Loucy (cell line): ENCODE data around the gene AKT1.

ENCODE experiments used
- H2AFZ ChIP-seq: fragments of 200-600 bp; sonication (generic); 2 replicates; pipeline ENCODE4 v1.6.0; 2016; ENCODE audit warnings: antibody characterized with exemption, mild to moderate bottlenecking, low read length, moderate library complexity
- H3F3A ChIP-seq: fragments of 200-600 bp; 2 replicates; pipeline ENCODE4 v1.6.0; 2016; ENCODE audit warnings: antibody characterized with exemption, low read depth, mild to moderate bottlenecking
- H3K27me3 ChIP-seq: fragments of 200-600 bp; sonication (generic); 2 replicates; pipeline ENCODE4 v1.6.1; 2014; ENCODE audit warnings: low read length, mild to moderate bottlenecking; ENCODE audit not compliant: insufficient read depth, poor library complexity, severe bottlenecking
- H3K36me3 ChIP-seq: fragments of 200-600 bp; sonication (generic); 2 replicates; pipeline ENCODE4 v1.6.1; 2016; ENCODE audit warnings: low read length; ENCODE audit not compliant: insufficient read depth
- H3K4me1 ChIP-seq: fragments of 200-600 bp; sonication (generic); 2 replicates; pipeline ENCODE4 v1.5.1; 2014; ENCODE audit warnings: low read length, mild to moderate bottlenecking; ENCODE audit not compliant: insufficient read depth, poor library complexity, severe bottlenecking
- H3K4me2 ChIP-seq: fragments of 200-600 bp; sonication (generic); 2 replicates; pipeline ENCODE4 v1.6.0; 2014; ENCODE audit warnings: antibody characterized with exemption, low read length, low read depth, mild to moderate bottlenecking; ENCODE audit not compliant: poor library complexity, severe bottlenecking
- H3K4me3 ChIP-seq: fragments of 200-600 bp; sonication (generic); 2 replicates; pipeline ENCODE4 v1.5.1; 2014; ENCODE audit warnings: low read length, mild to moderate bottlenecking, mixed read lengths; ENCODE audit not compliant: poor library complexity, severe bottlenecking
- H3K79me2 ChIP-seq: fragments of 200-600 bp; sonication (generic); 2 replicates; pipeline ENCODE4 v1.6.1; 2014; ENCODE audit warnings: low read length; ENCODE audit not compliant: insufficient read depth
- H3K9ac ChIP-seq: fragments of 200-600 bp; sonication (generic); 2 replicates; pipeline ENCODE4 v1.6.0; 2014; ENCODE audit warnings: mild to moderate bottlenecking, low read depth, low read length, moderate library complexity; ENCODE audit not compliant: poor library complexity, severe bottlenecking
- H3K9me2 ChIP-seq: fragments of 200-600 bp; sonication (generic); replicated peaks from 2 replicates; pipeline ENCODE4 v1.6.1; 2016; ENCODE audit warnings: low read depth, low read length, mixed read lengths
- H3K9me3 ChIP-seq: fragments of 200-600 bp; sonication (generic); 2 replicates; pipeline ENCODE4 v1.6.1; 2014; ENCODE audit warnings: mild to moderate bottlenecking, antibody characterized with exemption, low read length, low read depth; ENCODE audit not compliant: insufficient read depth
- H4K20me1 ChIP-seq: fragments of 200-600 bp; sonication (generic); 2 replicates; pipeline ENCODE4 v1.6.0; 2014; ENCODE audit warnings: antibody characterized with exemption, low read length, mild to moderate bottlenecking; ENCODE audit not compliant: insufficient read depth, poor library complexity, severe bottlenecking
- CTCF ChIP-seq: fragments of 200-600 bp; sonication (generic); conservative IDR thresholded peaks from 2 replicates; pipeline ENCODE4 v1.5.1; 2014; ENCODE audit warnings: mild to moderate bottlenecking, antibody characterized with exemption, low read length
- EZH2phosphoT487 ChIP-seq: fragments of 200-600 bp; IDR thresholded peaks from 2 replicates; pipeline ENCODE4 v1.6.1; 2018; ENCODE audit warnings: antibody characterized with exemption, mild to moderate bottlenecking, moderate library complexity, borderline replicate concordance

The AKT1 gene

GRCh38 chr14:104805326-104805678 lies 9.8 kb upstream of the AKT1 start:
- Histone ChIP-seq H3K4me2 (peak overlapping the region; percentile 7), H3K79me2 (peaks cover 8% of the 10 kb centered on the region)
- TF ChIP-seq EZH2phosphoT487 (no peak), CTCF (no peak)

DNA sequence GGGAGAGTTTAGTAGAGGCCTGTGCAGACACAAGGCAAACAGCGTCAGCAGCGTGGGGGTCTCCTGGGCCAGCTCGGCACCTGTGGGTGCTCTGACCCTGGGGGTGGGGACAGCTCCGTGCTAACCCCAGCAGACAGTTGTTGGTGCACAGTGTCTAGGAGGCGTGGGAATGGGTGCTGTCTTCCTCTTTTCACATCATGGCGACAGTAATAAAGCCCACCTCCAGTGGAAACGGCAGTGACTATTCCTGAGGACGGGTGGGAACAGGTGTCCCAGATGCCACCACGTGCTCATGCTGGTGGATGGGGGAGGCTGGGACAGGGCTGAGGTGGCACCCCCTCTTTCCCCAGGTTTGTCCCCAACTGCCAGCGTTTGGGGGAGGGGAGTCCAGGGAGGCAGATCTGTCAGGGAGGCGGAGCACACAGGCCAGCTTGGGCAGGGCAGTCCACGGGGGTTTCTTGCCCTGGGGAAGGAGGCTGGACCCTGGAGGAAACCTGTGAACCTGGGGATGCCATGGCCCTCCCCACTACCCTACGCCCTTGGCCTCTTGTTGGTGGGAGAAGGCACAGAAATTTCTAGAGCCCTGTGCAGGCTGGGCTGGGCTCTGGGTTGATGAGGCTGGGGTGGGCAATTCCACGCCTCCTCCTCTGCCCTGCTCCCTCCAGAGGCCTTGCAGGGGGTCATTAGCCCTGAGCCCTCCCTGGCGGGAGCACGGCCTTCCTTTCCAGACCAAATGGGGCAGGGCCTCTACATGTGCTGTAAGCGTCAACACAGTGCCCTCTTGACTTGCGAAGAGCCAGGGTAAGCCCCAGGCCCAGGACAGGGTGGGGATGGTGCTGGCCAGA lies 9.2 kb upstream of the AKT1 start:
- Histone ChIP-seq H3K27me3 (no peaks in the 10 kb centered on the region), H3K36me3 (no peaks in the 10 kb centered on the region), H3K4me3 (no peak overlapping the region), H3K9me2 (no peaks in the 10 kb centered on the region), H3K4me1 (peaks cover 14% of the 10 kb centered on the region), H3K9ac (peak overlapping the region; percentile 18), H3K4me2 (peak overlapping the region; percentile 7), H3F3A (peaks cover 4% of the 10 kb centered on the region; the same call in 1 of the 2 replicates), H2AFZ (no peak overlapping the region), H4K20me1 (peaks cover 5% of the 10 kb centered on the region), H3K9me3 (no peaks in the 10 kb centered on the region), H3K79me2 (peaks cover 8% of the 10 kb centered on the region)
- no peak for TF ChIP-seq EZH2phosphoT487

More at GRCh38 chr14:104805326-104805678, 9.8 kb upstream of the AKT1 start:
- no peak overlapping the region for H3K4me3 ChIP-seq
- H3K9me3 ChIP-seq: no peaks in the 10 kb centered on the region
- no peaks in the 10 kb centered on the region for H3K36me3 ChIP-seq
- H3K4me1 ChIP-seq: peaks cover 9% of the 10 kb centered on the region
- no peak overlapping the region for H2AFZ ChIP-seq
- H3F3A ChIP-seq: no peaks in the 10 kb centered on the region
- no peaks in the 10 kb centered on the region for H3K9me2 ChIP-seq
- no peaks in the 10 kb centered on the region for H3K27me3 ChIP-seq
- H3K9ac ChIP-seq: peak overlapping the region; percentile 18
- H4K20me1 ChIP-seq: peaks cover 5% of the 10 kb centered on the region

GRCh38 chr14:104803912-104804410 lies 8.4 kb upstream of the AKT1 start:
- Histone ChIP-seq H3K27me3 (no peaks in the 10 kb centered on the region), H3K79me2 (peaks cover 8% of the 10 kb centered on the region), H3K9me2 (no peaks in the 10 kb centered on the region), H3K9me3 (no peaks in the 10 kb centered on the region), H2AFZ (no peak overlapping the region), H3K4me3 (no peak overlapping the region), H3K9ac (no peak overlapping the region), H3K4me1 (peaks cover 19% of the 10 kb centered on the region), H3K36me3 (no peaks in the 10 kb centered on the region), H3F3A (peaks cover 12% of the 10 kb centered on the region), H3K4me2 (no peak overlapping the region), H4K20me1 (peaks cover 5% of the 10 kb centered on the region)
- TF ChIP-seq EZH2phosphoT487 (no peak), CTCF (no peak)
